ENCODE data around the gene AKT3. TPM values are rescaled to one million over a fixed set of nuclear protein-coding genes. Genes with fewer than 3 reads are reported as not detected.

The AKT3 gene
- polyA plus RNA-seq, 3 donors: 0.81 to 1.7 (median 1.4) TPM

- no peak overlapping the region for H3K4me3 Mint-ChIP-seq
- H3K27ac ChIP-seq (ENCODE audit: low read depth in 1 of 2, low read length in 2 of 2): no peak overlapping the region
- no CpG with 5 or more reads among the region's 1 CpG for WGBS (ENCODE audit: insufficient coverage)
- no peak overlapping the region for H3K4me2 ChIP-seq (replicated peaks; ENCODE audit: extremely low read depth, low read length, poor library complexity, severe bottlenecking)
- H3K4me3 ChIP-seq (replicated peaks in 1 of 3; ENCODE audit: low read depth in 2 of 3, low read length in 3 of 3): no peak overlapping the region
- no peak overlapping the region for H3K27ac Mint-ChIP-seq
- H3K36me3 Mint-ChIP-seq: no peaks in the 10 kb centered on the region
- no peaks in the 10 kb centered on the region for H3K9me3 Mint-ChIP-seq
- no peaks in the 10 kb centered on the region for H3K79me2 ChIP-seq (ENCODE audit: insufficient read depth, low read length)
- H3K9ac ChIP-seq (ENCODE audit: insufficient read depth, low read length, poor library complexity, severe bottlenecking): no peak overlapping the region
- H3K9me3 ChIP-seq (replicated peaks in 1 of 2; ENCODE audit: control insufficient read depth in 1 of 2, insufficient read depth in 1 of 2, low read length in 2 of 2): no peaks in the 10 kb centered on the region
- H3K27me3 ChIP-seq (ENCODE audit: control insufficient read depth in 2 of 2, insufficient read depth in 2 of 2, low read length in 2 of 2): no peaks in the 10 kb centered on the region
- no peaks in the 10 kb centered on the region for H4K20me1 ChIP-seq (ENCODE audit: insufficient read depth, low read length)
- no peaks in the 10 kb centered on the region for H3K4me1 ChIP-seq (ENCODE audit: control insufficient read depth in 1 of 2, insufficient read depth in 2 of 2, low read length in 2 of 2)
- no peaks in the 10 kb centered on the region for H3K36me3 ChIP-seq (replicated peaks in 1 of 2; ENCODE audit: control insufficient read depth in 1 of 2, insufficient read depth in 2 of 2, low read length in 2 of 2)
- TF ChIP-seq CTCF (IDR thresholded peaks at IDR 0.05): no peak
- H3K4me1 Mint-ChIP-seq: peaks cover 7% of the 10 kb centered on the region
- DNase-seq: no peak
- intact Hi-C loops (cut with micrococcal nuclease): no loop called here
- H3K27me3 Mint-ChIP-seq (ENCODE audit: low read depth in 3 of 3): peaks cover 0 to 2% (median 0%) of the 10 kb centered on the region in 3 donors
- H2AFZ ChIP-seq (ENCODE audit: insufficient read depth, low read depth, low read length, poor library complexity, severe bottlenecking): no peak overlapping the region
Observed at GRCh38 chr1:243801378-243801777, 48.7 kb downstream of the AKT3 start.

GRCh38 chr1:243799908-243800307 lies 50.1 kb downstream of the AKT3 start:
- no peak for DNase-seq
- H3K9me3 ChIP-seq (replicated peaks in 1 of 2; ENCODE audit: control insufficient read depth in 1 of 2, insufficient read depth in 1 of 2, low read length in 2 of 2): no peaks in the 10 kb centered on the region
- no peak overlapping the region for H3K27ac ChIP-seq (ENCODE audit: low read depth in 1 of 2, low read length in 2 of 2)
- H3K4me3 ChIP-seq (replicated peaks in 1 of 3; ENCODE audit: low read depth in 2 of 3, low read length in 3 of 3): no peak overlapping the region
- no peaks in the 10 kb centered on the region for H3K79me2 ChIP-seq (ENCODE audit: insufficient read depth, low read length)
- TF ChIP-seq CTCF (IDR thresholded peaks at IDR 0.05): no peak
- no peak overlapping the region for H3K9ac ChIP-seq (ENCODE audit: insufficient read depth, low read length, poor library complexity, severe bottlenecking)
- intact Hi-C loops (cut with micrococcal nuclease): no loop called here
- no peak overlapping the region for H3K4me2 ChIP-seq (replicated peaks; ENCODE audit: extremely low read depth, low read length, poor library complexity, severe bottlenecking)
- Mint-ChIP-seq H3K27ac (no peak overlapping the region), H3K4me1 (peaks cover 5% of the 10 kb centered on the region), H3K36me3 (no peaks in the 10 kb centered on the region), H3K9me3 (peaks cover 0 to 3% (median 0%) of the 10 kb centered on the region in 7 donors), H3K27me3 (ENCODE audit: low read depth in 3 of 3) (peaks cover 0 to 2% (median 0%) of the 10 kb centered on the region in 3 donors), H3K4me3 (no peak overlapping the region)
- H3K36me3 ChIP-seq (replicated peaks in 1 of 2; ENCODE audit: control insufficient read depth in 1 of 2, insufficient read depth in 2 of 2, low read length in 2 of 2): no peaks in the 10 kb centered on the region
- H4K20me1 ChIP-seq (ENCODE audit: insufficient read depth, low read length): no peaks in the 10 kb centered on the region
- no peak overlapping the region for H2AFZ ChIP-seq (ENCODE audit: insufficient read depth, low read depth, low read length, poor library complexity, severe bottlenecking)
- H3K27me3 ChIP-seq (ENCODE audit: control insufficient read depth in 2 of 2, insufficient read depth in 2 of 2, low read length in 2 of 2): no peaks in the 10 kb centered on the region
- no peaks in the 10 kb centered on the region for H3K4me1 ChIP-seq (ENCODE audit: control insufficient read depth in 1 of 2, insufficient read depth in 2 of 2, low read length in 2 of 2)

Data from CD14-positive monocyte (primary cell).